ENCODE measurements around the gene RRP9. TPM values are rescaled to one million over a fixed set of nuclear protein-coding genes. Genes with fewer than 3 reads are reported as not detected.

RRP9 gene
- total RNA-seq, 1 donor = 20.6 TPM

GRCh38 chr3:51943451-51944391 lies 2.0 kb upstream of the RRP9 start:
- peak; percentile 54 for DNase-seq (ENCODE audit: insufficient read length, low spot score, missing footprints)
- H3K36me3 ChIP-seq (ENCODE audit: insufficient read depth, low read length) = peaks cover 28% of the 10 kb centered on the region
- no peak for TF ChIP-seq CTCF (IDR thresholded peaks at IDR 0.05; ENCODE audit: extremely low read depth, low read depth, low read length)
- H3K4me1 ChIP-seq (ENCODE audit: insufficient read depth, low read length) = peaks cover 25% of the 10 kb centered on the region
- no peaks in the 10 kb centered on the region for H3K27me3 ChIP-seq (ENCODE audit: insufficient read depth, low read length)
- peak overlapping the region; percentile 70 for H3K4me3 ChIP-seq (ENCODE audit: insufficient read depth, low read length)
- H3K9me3 ChIP-seq (ENCODE audit: low read depth, low read length) = no peaks in the 10 kb centered on the region
- peak overlapping the region; percentile 93 for H2AFZ ChIP-seq (ENCODE audit: low read length)
- H4K20me1 ChIP-seq (ENCODE audit: insufficient read depth, low read length) = peaks cover 5% of the 10 kb centered on the region
- peak overlapping the region; percentile 88 for H3K4me2 ChIP-seq (ENCODE audit: insufficient read depth, low read length)
- peaks cover 29% of the 10 kb centered on the region for H3K79me2 ChIP-seq (ENCODE audit: insufficient read depth, low read length)
- H3K27ac ChIP-seq (ENCODE audit: low read depth, low read length) = peak overlapping the region; percentile 89

- peaks cover 33% of the 10 kb centered on the region for H3K36me3 ChIP-seq (ENCODE audit: insufficient read depth, low read length)
- peak overlapping the region; percentile 93 for H2AFZ ChIP-seq (ENCODE audit: low read length)
- H3K4me3 ChIP-seq (ENCODE audit: insufficient read depth, low read length) = peak overlapping the region; percentile 70
- H3K4me2 ChIP-seq (ENCODE audit: insufficient read depth, low read length) = peak overlapping the region; percentile 88
- TF ChIP-seq CTCF (IDR thresholded peaks at IDR 0.05; ENCODE audit: extremely low read depth, low read depth, low read length) = no peak
- peaks cover 37% of the 10 kb centered on the region for H3K79me2 ChIP-seq (ENCODE audit: insufficient read depth, low read length)
- H4K20me1 ChIP-seq (ENCODE audit: insufficient read depth, low read length) = peaks cover 5% of the 10 kb centered on the region
- H3K27ac ChIP-seq (ENCODE audit: low read depth, low read length) = peak overlapping the region; percentile 89
- peak; percentile 99 for DNase-seq (ENCODE audit: insufficient read length, low spot score, missing footprints)
- H3K27me3 ChIP-seq (ENCODE audit: insufficient read depth, low read length) = no peaks in the 10 kb centered on the region
- no peaks in the 10 kb centered on the region for H3K9me3 ChIP-seq (ENCODE audit: low read depth, low read length)
- peaks cover 25% of the 10 kb centered on the region for H3K4me1 ChIP-seq (ENCODE audit: insufficient read depth, low read length)
Measured at GRCh38 chr3:51942603-51943450, 1.1 kb upstream of the RRP9 start.

GRCh38 chr3:51941463-51941797 lies 274 bp downstream of the RRP9 start:
- Histone ChIP-seq H3K27me3 (ENCODE audit: insufficient read depth, low read length) (no peaks in the 10 kb centered on the region), H3K36me3 (ENCODE audit: insufficient read depth, low read length) (peaks cover 45% of the 10 kb centered on the region), H4K20me1 (ENCODE audit: insufficient read depth, low read length) (peaks cover 7% of the 10 kb centered on the region), H3K4me3 (ENCODE audit: insufficient read depth, low read length) (peak overlapping the region; percentile 85), H2AFZ (ENCODE audit: low read length) (peak overlapping the region; percentile 65), H3K4me1 (ENCODE audit: insufficient read depth, low read length) (peaks cover 25% of the 10 kb centered on the region), H3K9me3 (ENCODE audit: low read depth, low read length) (no peaks in the 10 kb centered on the region), H3K27ac (ENCODE audit: low read depth, low read length) (peak overlapping the region; percentile 71), H3K4me2 (ENCODE audit: insufficient read depth, low read length) (peak overlapping the region; percentile 100), H3K79me2 (ENCODE audit: insufficient read depth, low read length) (peaks cover 37% of the 10 kb centered on the region)
- no peak for DNase-seq (ENCODE audit: insufficient read length, low spot score, missing footprints)
- no peak for TF ChIP-seq CTCF (IDR thresholded peaks at IDR 0.05; ENCODE audit: extremely low read depth, low read depth, low read length)

Data from osteoblast (primary cell).